Transverse colon (tissue), 4 donors: ENCODE measurements around the gene RRAGD. TPM values are rescaled to one million over a fixed set of nuclear protein-coding genes. Genes with fewer than 3 reads are reported as not detected.
A peak's percentile ranks its signal among the peaks of the same experiment; 100 is the strongest.

Experiments used
- DNase-seq: peaks from one replicate; pipeline ENCODE4 v3.0.0-alpha.2; 2019
- H3K27ac ChIP-seq, 4 donors: fragments of 200-600 bp; sonication (generic); 2 replicates each; pipeline ENCODE4 v1.5.1; 2016 to 2018; ENCODE audit warnings: inconsistent platforms in 4 of 4
- H3K27me3 ChIP-seq: fragments of 200-600 bp; sonication (generic); 2 replicates; pipeline ENCODE4 v1.5.1; 2017; ENCODE audit warnings: inconsistent platforms
- H3K36me3 ChIP-seq, 4 donors: fragments of 200-600 bp; sonication (generic); 2 replicates each; pipeline ENCODE4 v1.5.1; 2017 to 2019; ENCODE audit warnings: inconsistent platforms in 4 of 4
- H3K4me1 ChIP-seq, 4 donors: fragments of 200-600 bp; sonication (generic); 2 replicates each; pipeline ENCODE4 v1.5.1; 2017 to 2020; ENCODE audit warnings: inconsistent platforms in 4 of 4
- H3K4me3 ChIP-seq, 4 donors: fragments of 200-600 bp; sonication (generic); 1 replicate in 1 of 4; 2 replicates in 3 of 4; pipeline versions ENCODE4 v1.5.1 to v1.6.1; 2017 to 2019; ENCODE audit warnings: inconsistent platforms in 4 of 4
- H3K9me3 ChIP-seq, 2 donors: fragments of 200-600 bp; sonication (generic); 2 replicates each; pipeline ENCODE4 v1.5.1; 2017 to 2019; ENCODE audit warnings: inconsistent platforms in 2 of 2
- CTCF ChIP-seq, 5 experiments: fragments of 200-600 bp in 3 of 5; fragments of 450-650 bp in 2 of 5; sonication (generic) in 3 of 5; IDR thresholded peaks; 1 replicate in 2 of 5; 2 replicates in 3 of 5; pipeline ENCODE4 v1.5.1; 2016 to 2017; ENCODE audit warnings: antibody characterized with exemption in 5 of 5, inconsistent platforms in 3 of 5, mild to moderate bottlenecking in 2 of 5, moderate library complexity in 1 of 5
- EP300 ChIP-seq: sonication (generic); formaldehyde crosslinking; IDR thresholded peaks from one replicate; pipeline ENCODE4 v1.6.1; 2017; ENCODE audit warnings: antibody characterized with exemption, low read depth
- POLR2A ChIP-seq: fragments of 450-650 bp; IDR thresholded peaks from one replicate; pipeline ENCODE4 v1.6.1; 2016; ENCODE audit warnings: antibody characterized with exemption, mild to moderate bottlenecking, moderate library complexity
- POLR2AphosphoS5 ChIP-seq, 3 donors: sonication (generic); formaldehyde crosslinking; IDR thresholded peaks; one replicate each; pipeline ENCODE4 v1.6.1; 2016; ENCODE audit warnings: antibody characterized with exemption in 3 of 3
- WGBS, 2 donors: methylation state at CpG; one replicate each; pipeline ENCODE4 v1.1.5; 2018; ENCODE audit warnings: low coverage in 1 of 2; 5-methylcytosine and 5-hydroxymethylcytosine counted together
- in situ Hi-C, 4 donors: fragments of 200-750 bp; cut with MboI; loops; one replicate each; pipeline versions ENCODE4 v1.15.0 to v1.15.1; 2017; ENCODE audit warnings: low sequenced_read_pairs in 3 of 4, low pct_ligation_motif_present in 1 of 4, low pct_unique_long_range_greater_than_20kb in 1 of 4
- intact Hi-C: fragments of 100-400 bp; cut with DNase I; formaldehyde crosslinking; loops from one replicate; pipeline ENCODE4 v1.15.1; 2023; ENCODE audit warnings: low total_unique reads
- total RNA-seq, 4 donors: library from RNA; depleted of rRNA; stranded (reverse); fragments of >200 nt; gene quantifications; one replicate each; pipeline ENCODE4 v1.1.0, GENCODE V29; 2016

Gene RRAGD
- total RNA-seq, 4 donors from 2014 or later: 0.80 to 7.0 (median 2.2) TPM

- Histone ChIP-seq H3K27ac (peak overlapping the region; percentile 43 to 79 (median 58)), H3K4me3 (peak overlapping the region; percentile 57 to 90 (median 76)), H3K9me3 (no peaks in the 10 kb centered on the region), H3K36me3 (no peaks in the 10 kb centered on the region), H3K4me1 (peaks cover 8 to 25% (median 18%) of the 10 kb centered on the region in 4 donors), H3K27me3 (peaks cover 52% of the 10 kb centered on the region)
- WGBS, 2 donors: 2% methylated on average over 68 of the region's 93 CpGs; no CpG with 5 or more reads in 1 of the 2 donors
- in situ Hi-C loops (no loop called here), intact Hi-C loops (no loop called here)
- peak; percentile 33 for DNase-seq
- TF ChIP-seq EP300 (no peak), POLR2A (no peak), POLR2AphosphoS5 (IDR thresholded peaks at IDR 0.05) (no peak), CTCF (IDR thresholded peaks at IDR 0.05) (no peak)
These were observed 665 bp downstream of the RRAGD start for GRCh38 chr6:89411145-89412070.

GRCh38 chr6:89410788-89411144 lies 1.3 kb downstream of the RRAGD start:
- DNase-seq: no peak
- Histone ChIP-seq H3K4me1 (peaks cover 8 to 25% (median 18%) of the 10 kb centered on the region in 4 donors), H3K27ac (peak overlapping the region; percentile 43 to 79 (median 58)), H3K4me3 (peak overlapping the region; percentile 57 to 90 (median 76)), H3K36me3 (no peaks in the 10 kb centered on the region), H3K9me3 (no peaks in the 10 kb centered on the region), H3K27me3 (peaks cover 51% of the 10 kb centered on the region)
- in situ Hi-C loops: no loop called here
- intact Hi-C loops: no loop called here
- 20 to 28% methylated on average over 3 to 4 of the region's 4 CpGs for WGBS, 2 donors
- TF ChIP-seq CTCF (IDR thresholded peaks at IDR 0.05): no peak
- no peak for TF ChIP-seq EP300
- no peak for TF ChIP-seq POLR2A
- no peak for TF ChIP-seq POLR2AphosphoS5 (IDR thresholded peaks at IDR 0.05)

GRCh38 chr6:89410231-89410761 lies 1.8 kb downstream of the RRAGD start:
- peaks cover 8 to 25% (median 18%) of the 10 kb centered on the region in 4 donors for H3K4me1 ChIP-seq
- intact Hi-C loops (no loop called here), in situ Hi-C loops (no loop called here)
- TF ChIP-seq POLR2A: no peak
- TF ChIP-seq CTCF (IDR thresholded peaks at IDR 0.05): no peak
- no peak for TF ChIP-seq EP300
- no peak for TF ChIP-seq POLR2AphosphoS5 (IDR thresholded peaks at IDR 0.05)
- H3K36me3 ChIP-seq: no peaks in the 10 kb centered on the region
- peak overlapping the region in 1 of 4 donors; percentile 73 for H3K4me3 ChIP-seq
- no peaks in the 10 kb centered on the region for H3K9me3 ChIP-seq
- peaks cover 46% of the 10 kb centered on the region for H3K27me3 ChIP-seq
- 59 to 75% methylated on average over 10 of the region's 10 CpGs for WGBS, 2 donors
- H3K27ac ChIP-seq: no peak overlapping the region
- DNase-seq: no peak

GRCh38 chr6:89409461-89410035 lies 2.5 kb downstream of the RRAGD start:
- intact Hi-C loops (no loop called here), in situ Hi-C loops (no loop called here)
- peaks cover 8 to 25% (median 18%) of the 10 kb centered on the region in 4 donors for H3K4me1 ChIP-seq
- peaks cover 43% of the 10 kb centered on the region for H3K27me3 ChIP-seq
- no peaks in the 10 kb centered on the region for H3K9me3 ChIP-seq
- no peak overlapping the region for H3K27ac ChIP-seq
- no peaks in the 10 kb centered on the region for H3K36me3 ChIP-seq
- 76 to 80% methylated on average over 6 to 7 of the region's 7 CpGs for WGBS, 2 donors
- TF ChIP-seq POLR2AphosphoS5 (IDR thresholded peaks at IDR 0.05) (no peak), CTCF (IDR thresholded peaks at IDR 0.05) (no peak), EP300 (no peak), POLR2A (no peak)
- no peak for DNase-seq
- no peak overlapping the region for H3K4me3 ChIP-seq
